AG04450 (cell line): ENCODE data around the gene OOSP3. TPM values are rescaled to one million over a fixed set of nuclear protein-coding genes. Genes with fewer than 3 reads are reported as not detected.

Experiments
- CTCF ChIA-PET: fragments of 300-600, 350-600 bp; formaldehyde crosslinking; extraction: SDS; loops from one replicate; lab custom pipeline; 2022; ENCODE audit warnings: antibody characterized with exemption, inconsistent platforms; lab: Charles Lee
- POLR2A ChIA-PET: fragments of 350-600 bp; formaldehyde crosslinking; extraction: SDS; loops from one replicate; lab custom pipeline; 2021; ENCODE audit warnings: antibody characterized with exemption, inconsistent platforms; lab: Yijun Ruan, JAX
- DNase-seq: peaks from one replicate; pipeline ENCODE4 v3.0.0-alpha.2; 2011; ENCODE audit warnings: low read depth, low spot score
- H3K27ac ChIP-seq: one replicate; pipeline ENCODE4 v1.5.1; 2012; ENCODE audit warnings: low read depth, low read length, control low read depth
- H3K27me3 ChIP-seq: one replicate; pipeline ENCODE4 v1.6.0; 2012; ENCODE audit warnings: low read length; ENCODE audit not compliant: control insufficient read depth, insufficient read depth
- H3K4me3 ChIP-seq: 2 replicates; pipeline ENCODE4 v1.5.1; 2011; ENCODE audit warnings: mild to moderate bottlenecking, low read depth, low read length, control low read depth
- H3K9me3 ChIP-seq: 2 replicates; pipeline ENCODE4 v1.5.1; 2012; ENCODE audit warnings: low read length; ENCODE audit not compliant: control insufficient read depth, insufficient read depth
- CTCF ChIP-seq: IDR thresholded peaks from 2 replicates; pipeline ENCODE4 v1.5.1; 2011; ENCODE audit warnings: low read depth, low read length, control low read depth, inconsistent platforms
- polyA plus RNA-seq: library from polyadenylated mRNA; depleted of rRNA; stranded (reverse); fragments of >200 nt; gene quantifications from 2 replicates; pipeline ENCODE4 v1.2.3, GENCODE V29; 2011; rRNA removed

The OOSP3 gene
- polyA plus RNA-seq, 1 experiment, result not detected

- CTCF ChIA-PET, result no interaction called here
- no peak for TF ChIP-seq CTCF
- H3K9me3 ChIP-seq, result peaks cover 7% of the 10 kb centered on the region; the same call in 1 of the 2 replicates
- no peak overlapping the region for H3K27ac ChIP-seq
- no peaks in the 10 kb centered on the region for H3K27me3 ChIP-seq
- H3K4me3 ChIP-seq, result no peak overlapping the region
- POLR2A ChIA-PET, result no interaction called here
- DNase-seq, result no peak
Observed at GRCh38 chr11:59943997-59944714, 65.6 kb downstream of the OOSP3 start.

- H3K27ac ChIP-seq, result no peak overlapping the region
- DNase-seq, result no peak
Observed at GRCh38 chr11:59944720-59945119, 66.1 kb downstream of the OOSP3 start.

More at GRCh38 chr11:59944720-59945119, 66.1 kb downstream of the OOSP3 start:
- Histone ChIP-seq H3K4me3 (no peak overlapping the region), H3K27me3 (no peaks in the 10 kb centered on the region), H3K9me3 (peaks cover 7% of the 10 kb centered on the region; the same call in 1 of the 2 replicates)
- no peak for TF ChIP-seq CTCF
- ChIA-PET POLR2A (no interaction called here), CTCF (no interaction called here)

Other genes with a start within 250 kb of the OOSP3 start
- gene PATL1, start 209.7 kb upstream of the OOSP3 start, polyA plus RNA-seq, result 36.4 and 43.9 TPM in 2 replicates
- gene OR10V1, start 164.9 kb upstream of the OOSP3 start, polyA plus RNA-seq, result not detected in 2 replicates
- 10.2 and 12.4 TPM in 2 replicates for gene STX3, start 123.4 kb upstream of the OOSP3 start, polyA plus RNA-seq
- gene MRPL16, start 68.0 kb upstream of the OOSP3 start, polyA plus RNA-seq, result 65.0 and 72.3 TPM in 2 replicates
- gene CBLIF, start 33.3 kb upstream of the OOSP3 start, polyA plus RNA-seq, result not detected in 2 replicates
- gene TCN1, start 12.3 kb upstream of the OOSP3 start, polyA plus RNA-seq, result not detected in 2 replicates
- gene OOSP1, start 59.6 kb downstream of the OOSP3 start, polyA plus RNA-seq, result not detected in 2 replicates
- not detected in 2 replicates for gene OOSP4A, start 85.3 kb downstream of the OOSP3 start, polyA plus RNA-seq
- not detected in 2 replicates for gene OOSP4B, start 138.4 kb downstream of the OOSP3 start, polyA plus RNA-seq
- gene OOSP2, start 161.6 kb downstream of the OOSP3 start, polyA plus RNA-seq, result not detected in 2 replicates
- not detected in 2 replicates for gene MS4A3, start 177.9 kb downstream of the OOSP3 start, polyA plus RNA-seq
- not detected in 2 replicates for gene MS4A2, start 209.9 kb downstream of the OOSP3 start, polyA plus RNA-seq